ENCODE measurements around the gene PEX10. TPM values are rescaled to one million over a fixed set of nuclear protein-coding genes. Genes with fewer than 3 reads are reported as not detected.

Gene PEX10
- total RNA-seq, 1 experiment from 2014 or later = 23.3 TPM

GRCh38 chr1:2375246-2375922 lies 37.0 kb downstream of the PEX10 start:
- no peak for DNase-seq (ENCODE audit: low read depth)

DNA sequence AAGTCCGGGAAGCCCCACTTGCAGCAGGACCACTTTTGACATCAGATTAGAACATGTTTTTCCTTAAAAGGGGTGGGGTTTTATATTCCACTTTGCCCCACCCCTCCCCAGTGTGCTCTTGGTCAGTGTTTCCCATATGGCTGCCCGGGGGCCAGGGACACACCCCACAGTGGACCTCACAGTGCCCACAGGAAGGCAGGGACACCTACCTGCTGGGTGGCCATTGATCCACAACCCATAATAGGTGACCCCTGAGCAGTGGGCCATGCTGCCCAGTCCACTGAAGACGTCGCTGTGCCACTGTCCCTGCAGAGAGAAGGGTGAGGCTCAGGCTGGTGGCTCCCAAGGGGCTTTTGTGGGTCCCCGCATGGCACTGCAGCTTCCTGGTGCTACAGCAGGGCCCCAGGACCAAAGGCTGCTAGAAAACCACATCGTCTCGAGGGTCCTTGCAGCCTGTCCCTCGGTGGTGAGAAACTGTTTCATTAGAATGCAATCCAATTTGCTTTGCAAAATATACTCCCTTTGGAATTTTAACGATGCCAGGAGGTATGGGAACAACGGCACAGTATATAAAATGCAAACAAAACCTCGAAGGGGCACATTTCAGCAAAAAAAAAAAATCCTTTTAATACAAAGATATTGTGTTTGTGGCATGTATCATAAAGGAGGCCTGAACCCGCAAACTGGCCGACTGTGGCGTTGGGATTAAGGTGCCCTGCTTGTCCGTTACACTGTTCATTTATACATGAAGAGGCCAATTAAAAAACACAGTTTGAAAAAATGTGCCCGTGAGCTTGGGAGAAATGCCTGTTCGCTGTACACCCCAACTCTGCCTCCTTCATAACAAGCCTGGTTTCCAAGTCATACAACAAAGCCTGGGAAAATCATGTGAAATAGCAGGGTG lies 37.9 kb downstream of the PEX10 start:
- DNase-seq (ENCODE audit: low read depth) = no peak

DNA sequence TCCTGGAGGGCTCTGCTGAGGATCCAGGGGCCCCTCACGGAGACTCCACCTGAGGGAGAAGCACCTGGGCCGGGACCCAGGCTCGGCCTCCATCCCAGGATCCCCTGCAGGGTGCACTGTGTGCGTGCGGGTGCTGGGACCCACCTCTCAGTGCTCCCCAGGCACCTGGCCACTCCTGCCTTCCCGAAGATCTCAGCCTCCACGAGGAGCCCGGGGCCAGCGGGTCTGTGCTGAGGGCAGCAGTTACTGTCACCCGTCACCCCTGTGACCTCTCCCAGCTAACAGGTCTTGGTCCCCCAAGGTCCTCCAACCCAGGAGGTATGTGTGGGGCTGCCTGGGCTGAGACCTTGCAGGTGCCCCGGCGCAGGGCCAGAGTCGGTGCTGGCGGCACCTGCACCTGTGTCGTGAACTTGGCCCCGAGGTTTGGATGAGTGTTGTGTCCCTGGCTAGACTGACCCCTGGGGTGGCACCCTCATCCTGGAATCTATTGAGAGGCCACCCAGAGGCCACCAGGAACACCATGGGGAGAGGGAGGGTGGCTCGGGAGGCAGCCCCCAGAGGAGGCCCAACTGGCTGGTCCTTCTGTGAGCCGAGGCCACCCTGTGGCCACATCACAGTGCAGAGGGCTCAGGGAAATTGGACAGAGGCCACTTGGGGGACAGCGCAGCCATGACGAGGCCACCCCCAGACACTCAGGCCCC lies 38.7 kb downstream of the PEX10 start:
- DNase-seq (ENCODE audit: low read depth) = no peak

DNA sequence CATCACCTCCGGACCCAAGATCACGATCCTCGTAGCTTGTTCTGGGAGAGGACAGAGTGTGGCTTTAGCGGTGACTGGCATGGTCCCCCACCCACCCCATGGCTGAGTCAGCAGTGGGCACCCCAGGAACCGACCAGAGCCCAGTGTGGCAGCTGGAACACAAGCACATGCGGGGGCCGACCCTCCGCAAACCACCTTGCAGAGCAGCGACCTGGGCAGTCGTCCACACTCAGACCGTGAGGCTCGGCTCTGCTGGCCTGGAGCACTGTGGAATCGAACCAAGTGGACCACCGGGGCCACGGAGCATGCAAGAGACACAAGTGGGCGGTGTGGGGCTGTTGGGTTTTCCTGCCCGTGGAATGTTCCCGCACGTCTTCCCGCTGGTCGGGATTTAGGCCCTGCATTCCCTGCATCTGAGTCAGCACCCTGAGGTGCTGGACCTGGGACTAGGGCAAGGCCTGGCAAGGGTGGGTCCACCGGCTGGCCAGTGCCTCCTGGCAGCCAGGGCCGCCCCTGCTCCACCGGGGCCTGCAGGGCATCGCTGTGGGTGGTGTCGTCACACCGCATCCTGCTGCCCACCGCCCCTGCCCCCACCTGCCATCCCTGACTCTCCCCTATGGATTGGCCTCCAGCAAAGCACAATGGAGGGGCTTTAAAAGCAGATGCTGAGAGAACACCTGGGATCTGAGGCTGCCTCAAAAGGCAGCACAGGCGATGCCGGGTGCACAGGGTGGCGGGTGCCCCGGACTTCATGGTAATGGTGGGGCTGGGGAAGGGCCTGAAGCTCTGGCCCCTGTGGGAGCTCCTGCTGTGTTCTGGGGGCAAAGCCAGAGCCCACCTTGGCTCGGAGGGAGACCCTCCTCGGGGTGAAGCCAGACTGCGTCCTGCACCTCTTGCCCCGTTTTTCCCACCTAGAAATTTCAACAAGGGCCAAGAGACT lies 39.5 kb downstream of the PEX10 start:
- DNase-seq (ENCODE audit: low read depth) = peak; percentile 71

DNA sequence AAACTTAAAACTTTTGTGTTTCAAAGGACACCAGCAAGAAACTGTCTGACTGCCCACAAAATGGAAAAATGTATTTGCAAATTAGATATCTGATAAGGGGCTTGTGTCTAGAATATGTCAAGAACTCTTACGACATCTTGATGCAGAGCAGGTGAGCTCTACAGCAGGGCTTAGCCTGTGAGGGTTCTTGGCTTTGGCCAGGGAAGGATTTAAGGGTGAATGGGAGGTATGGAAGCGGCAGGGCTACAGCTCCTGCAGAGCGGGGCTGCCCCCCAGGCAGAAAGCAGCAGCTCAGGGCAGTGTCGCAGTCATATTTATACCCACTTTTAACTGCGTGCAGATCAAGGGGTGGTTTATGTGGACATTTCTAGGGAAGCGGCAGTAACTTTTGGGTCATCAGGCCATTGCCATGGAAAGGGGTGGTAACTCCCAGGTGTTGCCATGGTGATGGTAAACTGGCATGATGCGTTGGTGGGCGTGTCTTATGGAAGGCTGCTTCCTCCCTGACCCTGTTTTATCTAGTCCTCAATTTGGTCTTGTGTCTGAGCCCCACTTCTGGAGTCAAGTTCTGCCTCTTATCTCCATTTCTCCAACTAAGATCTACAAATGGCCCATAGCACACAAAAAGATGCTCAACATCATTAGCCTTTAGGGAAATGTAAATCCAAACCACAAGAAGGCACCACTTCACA lies 44.2 kb downstream of the PEX10 start:
- DNase-seq (ENCODE audit: low read depth) = no peak

GRCh38 chr1:2363847-2364513 lies 48.4 kb downstream of the PEX10 start:
- no peak for DNase-seq (ENCODE audit: low read depth)

DNA sequence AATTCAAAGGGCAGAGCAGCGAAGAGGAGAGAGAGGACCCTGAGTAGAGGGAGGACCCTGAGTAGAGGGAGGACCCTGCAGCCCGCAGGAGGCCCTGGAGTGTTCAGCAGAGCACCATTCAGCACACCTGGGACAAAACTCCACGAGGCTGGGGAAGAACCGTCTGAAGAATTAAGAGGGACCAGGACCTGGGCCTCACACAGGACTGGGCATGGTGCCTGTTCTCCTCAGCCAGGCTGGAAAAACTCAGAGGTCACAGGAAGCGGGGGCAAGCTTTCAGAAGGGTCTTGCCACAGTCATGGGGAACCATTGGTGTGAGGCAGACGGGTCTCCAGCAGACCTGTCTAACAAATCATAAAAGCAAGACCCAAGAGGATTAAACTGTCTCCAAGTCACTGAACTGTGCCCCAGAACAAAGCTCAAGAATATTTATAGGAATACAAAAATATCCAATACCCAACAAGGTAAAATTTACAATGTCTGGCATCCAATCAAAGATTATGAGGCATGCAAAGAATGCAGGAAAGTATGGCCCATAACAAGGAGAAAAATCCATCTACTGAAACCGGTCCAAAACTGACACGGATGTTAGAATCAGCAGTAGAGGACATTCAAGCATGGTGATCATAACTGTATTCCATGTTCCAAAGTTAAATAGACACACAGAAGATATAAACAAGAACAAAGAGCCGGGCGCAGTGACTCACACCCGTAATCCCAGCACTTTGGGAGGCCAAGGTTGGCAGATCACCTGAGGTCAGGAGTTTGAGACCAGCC lies 51.6 kb downstream of the PEX10 start:
- DNase-seq (ENCODE audit: low read depth) = no peak

GRCh38 chr1:2358651-2359640 lies 53.4 kb downstream of the PEX10 start:
- DNase-seq (ENCODE audit: low read depth) = no peak

- no peak for DNase-seq (ENCODE audit: low read depth)
Observed at GRCh38 chr1:2358072-2358471, 54.3 kb downstream of the PEX10 start.

GRCh38 chr1:2356911-2357845 lies 55.2 kb downstream of the PEX10 start:
- no peak for DNase-seq (ENCODE audit: low read depth)

GRCh38 chr1:2356401-2356800 lies 56.0 kb downstream of the PEX10 start:
- no peak for DNase-seq (ENCODE audit: low read depth)

DNA sequence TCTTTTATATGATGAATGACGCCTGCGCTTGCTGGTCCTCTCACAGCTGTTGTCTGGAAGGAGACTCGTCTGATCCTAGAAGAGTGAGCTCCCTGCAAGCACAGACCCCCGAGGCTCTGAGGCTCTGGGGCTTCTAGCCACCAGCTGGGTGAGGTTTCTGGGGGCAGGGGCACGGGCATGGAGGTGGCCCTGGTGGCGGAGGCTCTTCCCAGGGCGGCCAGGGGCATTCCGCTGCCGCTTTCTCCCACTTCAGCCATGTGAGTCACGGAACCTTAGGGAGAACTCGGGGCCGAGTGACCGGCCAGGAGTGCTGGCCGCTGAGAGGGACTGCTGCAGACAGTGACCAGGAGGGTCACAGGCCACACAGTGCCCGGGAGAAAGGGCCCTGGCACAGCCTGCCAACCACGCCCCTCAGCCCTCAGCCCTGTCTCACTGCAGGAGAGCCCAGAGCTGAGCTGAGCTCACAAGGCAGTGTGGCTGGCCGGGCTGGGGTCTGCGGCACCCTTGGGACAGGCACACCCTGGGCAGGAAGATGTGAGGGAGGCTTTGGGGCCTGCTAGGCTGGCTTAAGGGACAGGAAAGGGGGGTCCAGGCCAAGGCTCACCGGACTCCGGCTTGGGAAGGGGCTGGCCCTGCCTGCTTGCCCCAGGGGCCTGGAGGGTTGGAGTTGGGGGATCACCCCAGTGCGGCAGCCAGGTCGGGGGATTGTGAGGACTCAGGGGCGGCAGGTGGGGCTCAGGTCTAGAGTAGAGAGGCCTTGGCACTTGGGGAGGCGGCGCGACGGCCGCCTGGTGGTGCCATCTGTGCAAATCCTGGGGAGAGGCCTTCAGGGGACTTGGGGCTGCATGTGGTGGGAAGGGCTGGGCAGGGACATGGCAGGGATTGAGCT lies 56.7 kb downstream of the PEX10 start:
- DNase-seq (ENCODE audit: low read depth) = no peak

DNA sequence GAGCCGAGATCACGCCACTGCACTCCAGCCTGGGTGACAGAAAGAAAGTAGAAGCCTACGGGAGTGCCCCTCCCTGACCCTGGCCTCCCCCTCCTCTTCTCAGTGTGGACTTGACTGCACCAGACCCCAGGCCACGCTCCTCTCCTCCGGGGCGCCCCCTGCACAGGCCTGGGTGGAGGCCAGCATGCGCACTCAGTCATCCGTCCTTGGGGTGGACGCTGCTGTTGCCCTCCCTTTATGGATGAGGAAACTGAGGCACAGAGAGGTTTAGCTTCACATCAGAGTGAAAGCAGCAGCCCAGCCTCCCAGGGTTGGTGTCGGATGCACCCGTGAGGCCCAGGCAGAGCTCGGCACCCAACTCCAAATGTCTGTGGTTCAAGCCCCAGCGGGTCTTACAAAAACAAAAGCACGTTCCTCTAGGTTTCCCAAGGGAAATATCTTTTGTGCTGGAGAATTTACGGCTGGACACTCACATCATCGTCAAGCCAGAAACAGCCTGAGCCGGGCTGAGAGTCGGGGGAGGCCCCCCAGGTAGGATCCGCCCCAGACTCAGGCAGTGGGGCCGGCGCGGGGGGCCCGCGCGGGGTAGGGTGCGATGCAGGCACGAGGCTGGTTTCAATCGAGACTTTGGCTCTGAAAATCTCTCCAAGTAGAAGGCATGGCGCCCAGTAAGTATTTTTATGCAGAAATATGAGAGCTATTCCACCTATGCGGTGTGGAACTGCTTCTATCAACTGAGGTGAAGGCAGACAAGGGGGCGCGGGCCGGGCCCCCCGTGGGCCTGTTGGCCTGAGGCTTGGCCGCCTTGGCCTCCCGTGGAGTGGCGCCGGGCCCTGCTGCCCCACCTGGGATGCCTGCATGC lies 57.6 kb downstream of the PEX10 start:
- DNase-seq (ENCODE audit: low read depth) = no peak
